HepG2 (cell line): Measurements from ENCODE around the gene PLEKHG5. TPM values are rescaled to one million over a fixed set of nuclear protein-coding genes. Genes with fewer than 3 reads are reported as not detected.

Experiments
- ATAC-seq: fragments of 200-7000 bp; cut with Tn5 transposase; 3 replicates; pipeline ENCODE4 v1.9.1; 2020; ENCODE audit warnings: mild to moderate bottlenecking, moderate library complexity
- BruUV-seq: library from RNA; stranded (reverse); fragments of 400-500 nt; replicated peaks from 2 replicates; lab custom pipeline; 2021; lab: Mats Ljungman, UMichigan
- CTCF ChIA-PET: fragments of 300-600 bp; formaldehyde crosslinking; extraction: SDS; loops from one replicate; lab custom pipeline; 2021; ENCODE audit warnings: low total read pairs, inconsistent platforms, low intra/inter-chr PET ratio; lab: Yijun Ruan, JAX
- POLR2A ChIA-PET: fragments of 350-600 bp; sonication (Branson Sonifier 250); formaldehyde crosslinking; loops from one replicate; lab custom pipeline; 2020; ENCODE audit warnings: antibody characterized with exemption, inconsistent platforms; lab: Yijun Ruan, JAX
- DNase-seq: peaks from one replicate; pipeline ENCODE4 v3.0.0-alpha.2; 2015; ENCODE audit warnings: low spot score
- FAIRE-seq: peaks from 3 replicates; lab custom pipeline; 2011; peaks lifted over from hg19 to GRCh38; lab: Jason Lieb, UNC
- H2AFZ ChIP-seq: one replicate; pipeline ENCODE4 v1.6.1; 2011; ENCODE audit warnings: low read length, inconsistent platforms
- H3K27ac ChIP-seq: fragments of 300-600 bp; 3 replicates; pipeline ENCODE4 v1.8.0; 2011; ENCODE audit warnings: mixed run types, mild to moderate bottlenecking, mixed read lengths, low read length, inconsistent platforms; ENCODE audit not compliant: insufficient read depth; ENCODE audit errors: extremely low read length
- H3K27me3 ChIP-seq, 2 experiments: fragments of 200-600 bp in 1 of 2; 2 replicates in 1 of 2; 3 replicates in 1 of 2; pipeline versions ENCODE4 v1.6.0 to v1.8.0; 2011; ENCODE audit warnings: low read length in 2 of 2, mild to moderate bottlenecking in 2 of 2, moderate library complexity in 2 of 2, inconsistent platforms in 1 of 2; ENCODE audit not compliant: insufficient read depth in 2 of 2, control insufficient read depth in 1 of 2
- H3K36me3 ChIP-seq, 2 experiments: fragments of 200-600 bp in 1 of 2; replicated peaks in 1 of 2; 2 replicates in 1 of 2; 3 replicates in 1 of 2; pipeline versions ENCODE4 v1.5.1 to v1.8.0; 2011; ENCODE audit warnings: low read length in 2 of 2, inconsistent platforms in 1 of 2; ENCODE audit not compliant: insufficient read depth in 2 of 2, control insufficient read depth in 1 of 2
- H3K4me1 ChIP-seq: 2 replicates; pipeline ENCODE4 v1.5.1; 2012; ENCODE audit warnings: low read length, inconsistent platforms; ENCODE audit not compliant: insufficient read depth
- H3K4me2 ChIP-seq: 2 replicates; pipeline ENCODE4 v1.6.0; 2011; ENCODE audit warnings: low read depth, low read length, inconsistent platforms
- H3K4me3 ChIP-seq, 3 experiments: fragments of 200-600 bp in 1 of 3; sonication (generic), shearing (Covaris generic) in 1 of 3; replicated peaks in 1 of 3; 2 replicates each; pipeline ENCODE4 v1.5.1; 2011 to 2016; ENCODE audit warnings: low read length in 3 of 3, inconsistent platforms in 2 of 3, low read depth in 2 of 3, mild to moderate bottlenecking in 2 of 3, control low read depth in 1 of 3, mixed read lengths in 1 of 3; ENCODE audit not compliant: insufficient read depth in 1 of 3
- H3K79me2 ChIP-seq: one replicate; pipeline ENCODE4 v1.6.1; 2011; ENCODE audit warnings: low read length, inconsistent platforms; ENCODE audit not compliant: insufficient read depth
- H3K9ac ChIP-seq: 2 replicates; pipeline ENCODE4 v1.6.0; 2011; ENCODE audit warnings: mild to moderate bottlenecking, low read depth, low read length, inconsistent platforms; ENCODE audit not compliant: insufficient read depth
- H3K9me3 ChIP-seq: 2 replicates; pipeline ENCODE4 v1.5.1; 2012; ENCODE audit warnings: mild to moderate bottlenecking, low read length
- H4K20me1 ChIP-seq: 2 replicates; pipeline ENCODE4 v1.6.0; 2011; ENCODE audit warnings: inconsistent platforms, mild to moderate bottlenecking, low read length, moderate library complexity; ENCODE audit not compliant: insufficient read depth
- ARHGAP35 ChIP-seq: sonication (generic); formaldehyde crosslinking; IDR thresholded peaks from 2 replicates; pipeline ENCODE4 v1.9.0; 2022; ENCODE audit warnings: mild to moderate bottlenecking, inconsistent platforms, moderate library complexity, missing genetic modification reagents, borderline replicate concordance
- GTF3A ChIP-seq: sonication (generic); formaldehyde crosslinking; conservative IDR thresholded peaks from 2 replicates; pipeline ENCODE4 v1.4.0; 2020; ENCODE audit warnings: mild to moderate bottlenecking, missing genetic modification reagents
- JDP2 ChIP-seq: sonication (generic); formaldehyde crosslinking; IDR thresholded peaks from 2 replicates; pipeline ENCODE4 v1.8.1; 2022; ENCODE audit warnings: missing genetic modification reagents, borderline replicate concordance
- TGIF2 ChIP-seq: IDR thresholded peaks from 2 replicates; pipeline ENCODE4 v1.6.1; 2016; ENCODE audit warnings: control low read depth, missing compliant biosample characterization
- ZNF292 ChIP-seq: sonication (generic); formaldehyde crosslinking; IDR thresholded peaks from 2 replicates; pipeline ENCODE4 v1.8.1; 2022; ENCODE audit warnings: mild to moderate bottlenecking, low read depth, missing genetic modification reagents, borderline replicate concordance
- ZNF430 ChIP-seq: sonication (generic); formaldehyde crosslinking; IDR thresholded peaks from 2 replicates; pipeline ENCODE4 v1.9.0; 2021; ENCODE audit warnings: mild to moderate bottlenecking, missing genetic modification reagents
- ZNF607 ChIP-seq: sonication (generic); formaldehyde crosslinking; IDR thresholded peaks from 2 replicates; pipeline ENCODE4 v1.5.1; 2020; ENCODE audit warnings: missing genetic modification reagents, mild to moderate bottlenecking, borderline replicate concordance
- WGBS: methylation state at CpG from one replicate; pipeline ENCODE4 v1.1.6; 2017; ENCODE audit warnings: low lambda C conversion rate; 5-methylcytosine and 5-hydroxymethylcytosine counted together
- in situ Hi-C: cut with HindIII; loops from 2 replicates; pipeline ENCODE4 v1.10.0; 2017; ENCODE audit warnings: low pct_unique_long_range_greater_than_20kb; ENCODE audit not compliant: extremely low pct_ligation_motif_present
- intact Hi-C: fragments of 100-400 bp; cut with micrococcal nuclease; formaldehyde crosslinking; loops from one replicate; pipeline ENCODE4 v1.10.0; 2022; ENCODE audit not compliant: unreplicated experiment
- polyA plus RNA-seq, 8 experiments: library from polyadenylated mRNA; depleted of rRNA in 3 of 8; stranded (reverse) in 7 of 8; unstranded in 1 of 8; fragments of >200 nt; fragmentation: Illumina TruSeq in 4 of 8; extraction: Trizol in 4 of 8; gene quantifications; 2 replicates each; pipeline versions ENCODE4 v1.2.1 to v1.2.3, GENCODE V29; 2011 to 2016; ENCODE audit warnings: low read depth in 4 of 8, missing spikeins in 1 of 8, mixed read lengths in 1 of 8; ENCODE audit not compliant: insufficient read depth in 1 of 8
- total RNA-seq, 5 experiments: library from RNA; depleted of rRNA; stranded (reverse); fragments of >200 nt; fragmentation: Illumina TruSeq; extraction: Trizol; gene quantifications; 2 replicates each; pipeline ENCODE4 v1.2.3, GENCODE V29; 2016; ENCODE audit warnings: low read depth in 1 of 5
- TF ChIP-seq, protein P1 (sequence below): sonication (generic); formaldehyde crosslinking; IDR thresholded peaks from 2 replicates; pipeline ENCODE4 v1.5.0; 2020; ENCODE audit warnings: mild to moderate bottlenecking, missing genetic modification reagents, moderate library complexity
- TF ChIP-seq, protein P2 (sequence below): fragments of 450-650 bp; IDR thresholded peaks from 2 replicates; pipeline ENCODE4 v1.6.1; 2017; ENCODE audit warnings: mild to moderate bottlenecking
- TF ChIP-seq, protein P3 (sequence below): IDR thresholded peaks from 2 replicates; pipeline ENCODE4 v1.6.1; 2012; ENCODE audit warnings: inconsistent platforms
- TF ChIP-seq, protein P4 (sequence below): sonication (generic); formaldehyde crosslinking; IDR thresholded peaks from 2 replicates; pipeline ENCODE4 v1.8.1; 2023; ENCODE audit warnings: mild to moderate bottlenecking, missing genetic modification reagents

PLEKHG5 gene
- total and polyA plus RNA-seq, 2 of the 13 experiments (the other 11 are each of a cell fraction or from before 2014, with no cell fraction given): 1.9 to 3.5 TPM

DNA sequence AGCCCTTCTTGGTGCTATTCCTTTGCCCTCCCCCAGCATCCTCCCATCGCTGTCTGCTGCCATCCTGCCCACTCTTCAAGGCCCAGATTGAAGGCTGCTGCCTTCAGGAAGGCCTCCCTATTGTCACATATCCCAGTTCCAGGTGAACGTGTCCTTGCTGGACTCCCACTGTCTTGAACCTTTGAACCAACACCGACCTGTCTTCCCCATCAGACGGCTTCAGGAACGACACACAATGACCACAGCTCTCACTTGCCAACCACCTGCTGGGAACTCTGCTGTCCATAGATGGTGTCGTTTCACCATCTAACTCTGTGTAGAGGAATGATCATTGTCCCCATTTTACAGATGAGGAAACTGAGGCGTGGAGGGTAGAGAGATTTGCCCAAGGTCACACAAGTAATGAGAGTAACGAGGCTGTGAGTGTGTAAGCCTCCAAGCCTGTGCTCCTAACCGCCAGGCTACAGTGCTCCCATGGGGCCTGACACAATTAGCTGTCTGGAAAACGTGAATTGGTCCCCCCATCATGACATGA is 9.9 kb upstream of the PLEKHG5 start (continued):
- TF ChIP-seq, protein P1, sequence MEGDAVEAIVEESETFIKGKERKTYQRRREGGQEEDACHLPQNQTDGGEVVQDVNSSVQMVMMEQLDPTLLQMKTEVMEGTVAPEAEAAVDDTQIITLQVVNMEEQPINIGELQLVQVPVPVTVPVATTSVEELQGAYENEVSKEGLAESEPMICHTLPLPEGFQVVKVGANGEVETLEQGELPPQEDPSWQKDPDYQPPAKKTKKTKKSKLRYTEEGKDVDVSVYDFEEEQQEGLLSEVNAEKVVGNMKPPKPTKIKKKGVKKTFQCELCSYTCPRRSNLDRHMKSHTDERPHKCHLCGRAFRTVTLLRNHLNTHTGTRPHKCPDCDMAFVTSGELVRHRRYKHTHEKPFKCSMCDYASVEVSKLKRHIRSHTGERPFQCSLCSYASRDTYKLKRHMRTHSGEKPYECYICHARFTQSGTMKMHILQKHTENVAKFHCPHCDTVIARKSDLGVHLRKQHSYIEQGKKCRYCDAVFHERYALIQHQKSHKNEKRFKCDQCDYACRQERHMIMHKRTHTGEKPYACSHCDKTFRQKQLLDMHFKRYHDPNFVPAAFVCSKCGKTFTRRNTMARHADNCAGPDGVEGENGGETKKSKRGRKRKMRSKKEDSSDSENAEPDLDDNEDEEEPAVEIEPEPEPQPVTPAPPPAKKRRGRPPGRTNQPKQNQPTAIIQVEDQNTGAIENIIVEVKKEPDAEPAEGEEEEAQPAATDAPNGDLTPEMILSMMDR (CRISPR knock-in tag): peak; percentile 20; the same call in 1 of the 2 replicates
- TF ChIP-seq ZNF430 (CRISPR knock-in tag) (no peak), GTF3A (CRISPR knock-in tag) (no peak), ARHGAP35 (CRISPR knock-in tag) (no peak), ZNF607 (CRISPR knock-in tag) (no peak)
- TF ChIP-seq, protein P2, sequence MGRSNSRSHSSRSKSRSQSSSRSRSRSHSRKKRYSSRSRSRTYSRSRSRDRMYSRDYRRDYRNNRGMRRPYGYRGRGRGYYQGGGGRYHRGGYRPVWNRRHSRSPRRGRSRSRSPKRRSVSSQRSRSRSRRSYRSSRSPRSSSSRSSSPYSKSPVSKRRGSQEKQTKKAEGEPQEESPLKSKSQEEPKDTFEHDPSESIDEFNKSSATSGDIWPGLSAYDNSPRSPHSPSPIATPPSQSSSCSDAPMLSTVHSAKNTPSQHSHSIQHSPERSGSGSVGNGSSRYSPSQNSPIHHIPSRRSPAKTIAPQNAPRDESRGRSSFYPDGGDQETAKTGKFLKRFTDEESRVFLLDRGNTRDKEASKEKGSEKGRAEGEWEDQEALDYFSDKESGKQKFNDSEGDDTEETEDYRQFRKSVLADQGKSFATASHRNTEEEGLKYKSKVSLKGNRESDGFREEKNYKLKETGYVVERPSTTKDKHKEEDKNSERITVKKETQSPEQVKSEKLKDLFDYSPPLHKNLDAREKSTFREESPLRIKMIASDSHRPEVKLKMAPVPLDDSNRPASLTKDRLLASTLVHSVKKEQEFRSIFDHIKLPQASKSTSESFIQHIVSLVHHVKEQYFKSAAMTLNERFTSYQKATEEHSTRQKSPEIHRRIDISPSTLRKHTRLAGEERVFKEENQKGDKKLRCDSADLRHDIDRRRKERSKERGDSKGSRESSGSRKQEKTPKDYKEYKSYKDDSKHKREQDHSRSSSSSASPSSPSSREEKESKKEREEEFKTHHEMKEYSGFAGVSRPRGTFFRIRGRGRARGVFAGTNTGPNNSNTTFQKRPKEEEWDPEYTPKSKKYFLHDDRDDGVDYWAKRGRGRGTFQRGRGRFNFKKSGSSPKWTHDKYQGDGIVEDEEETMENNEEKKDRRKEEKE: no peak
- TF ChIP-seq, all 625 proteins: peak for 5

DNA sequence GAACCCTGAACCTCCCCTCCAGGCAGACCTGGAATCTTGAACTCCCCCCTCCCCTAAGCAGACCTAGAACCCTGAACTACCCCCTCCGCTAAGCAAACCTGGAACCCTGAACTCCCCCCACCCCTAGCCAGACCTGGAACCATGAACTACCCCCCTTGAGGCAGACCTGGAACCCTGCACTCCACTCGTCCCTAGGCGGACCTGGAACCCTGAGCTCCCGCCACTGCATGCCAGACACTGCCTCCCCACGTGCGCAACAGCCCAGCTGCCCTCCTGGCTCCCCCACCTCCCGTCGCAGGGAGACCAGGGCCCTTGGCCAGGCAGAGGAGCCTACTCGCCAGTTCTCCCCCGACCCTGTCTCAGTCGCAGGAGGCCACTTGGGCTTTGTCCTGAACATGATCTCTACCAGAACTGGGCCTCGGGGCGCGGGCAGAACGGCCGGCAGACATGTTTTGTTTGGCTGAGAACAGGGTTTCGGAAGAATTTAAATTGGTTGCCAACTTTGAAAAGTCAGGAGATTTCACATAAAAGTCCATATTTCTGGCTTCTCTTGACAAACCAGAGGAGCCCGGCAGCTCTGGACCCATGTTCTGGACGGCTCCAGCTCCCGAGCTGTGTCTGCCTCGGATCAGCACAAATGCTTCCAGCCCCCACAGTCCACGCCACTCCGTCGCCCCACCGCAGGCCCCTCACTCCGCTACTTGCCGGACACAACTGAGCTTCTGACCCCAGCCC is 9.2 kb upstream of the PLEKHG5 start:
- Histone ChIP-seq H3K27ac (no peak overlapping the region), H2AFZ (no peak overlapping the region), H3K79me2 (no peaks in the 10 kb centered on the region), H3K4me2 (no peak overlapping the region), H3K4me1 (peaks cover 55% of the 10 kb centered on the region), H3K4me3 (no peak overlapping the region), H3K9me3 (no peaks in the 10 kb centered on the region), H3K36me3 (no peaks in the 10 kb centered on the region), H4K20me1 (no peaks in the 10 kb centered on the region), H3K9ac (no peak overlapping the region), H3K27me3 (peaks cover 31 to 78% of the 10 kb centered on the region in 2 experiments; a peak in 4 of 5 replicates)
- CTCF ChIA-PET: no interaction called here
- POLR2A ChIA-PET: interaction anchor here (2.1 kb wide), 1 partner anchor 11 kb away, joined by 8 read pairs; no protein-coding TSS in a partner anchor
- WGBS: 48% methylated on average over 27 of the region's 27 CpGs
- intact Hi-C loops: no loop called here
- no peak for FAIRE-seq
- ATAC-seq: no peak
- DNase-seq: no peak
- BruUV-seq: no TSS peak
- in situ Hi-C loops: no loop called here
- TF ChIP-seq, protein P3, sequence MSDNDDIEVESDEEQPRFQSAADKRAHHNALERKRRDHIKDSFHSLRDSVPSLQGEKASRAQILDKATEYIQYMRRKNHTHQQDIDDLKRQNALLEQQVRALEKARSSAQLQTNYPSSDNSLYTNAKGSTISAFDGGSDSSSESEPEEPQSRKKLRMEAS: 0 out of 2 replicates have a peak, but pooled peaks have one; percentile 24
- no peak for TF ChIP-seq JDP2 (CRISPR knock-in tag)
- no peak for TF ChIP-seq ZNF292 (CRISPR knock-in tag)
- TF ChIP-seq, protein P4, sequence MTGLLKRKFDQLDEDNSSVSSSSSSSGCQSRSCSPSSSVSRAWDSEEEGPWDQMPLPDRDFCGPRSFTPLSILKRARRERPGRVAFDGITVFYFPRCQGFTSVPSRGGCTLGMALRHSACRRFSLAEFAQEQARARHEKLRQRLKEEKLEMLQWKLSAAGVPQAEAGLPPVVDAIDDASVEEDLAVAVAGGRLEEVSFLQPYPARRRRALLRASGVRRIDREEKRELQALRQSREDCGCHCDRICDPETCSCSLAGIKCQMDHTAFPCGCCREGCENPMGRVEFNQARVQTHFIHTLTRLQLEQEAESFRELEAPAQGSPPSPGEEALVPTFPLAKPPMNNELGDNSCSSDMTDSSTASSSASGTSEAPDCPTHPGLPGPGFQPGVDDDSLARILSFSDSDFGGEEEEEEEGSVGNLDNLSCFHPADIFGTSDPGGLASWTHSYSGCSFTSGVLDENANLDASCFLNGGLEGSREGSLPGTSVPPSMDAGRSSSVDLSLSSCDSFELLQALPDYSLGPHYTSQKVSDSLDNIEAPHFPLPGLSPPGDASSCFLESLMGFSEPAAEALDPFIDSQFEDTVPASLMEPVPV: no peak
- TF ChIP-seq TGIF2 (CRISPR knock-in tag): no peak
